Limb (tissue), 2 donors: ENCODE data around the gene VIPR2.
"Not testable (repeated sequence)": the region's sequence is repeated elsewhere in the genome, so short reads cannot be mapped to it uniquely, and the experiment has no call there.

Experiments used
- DNase-seq, 2 donors: peaks; one replicate each; pipeline ENCODE4 v3.0.0-alpha.2; 2016; ENCODE audit errors: extremely low spot score in 2 of 2

The VIPR2 gene

DNA sequence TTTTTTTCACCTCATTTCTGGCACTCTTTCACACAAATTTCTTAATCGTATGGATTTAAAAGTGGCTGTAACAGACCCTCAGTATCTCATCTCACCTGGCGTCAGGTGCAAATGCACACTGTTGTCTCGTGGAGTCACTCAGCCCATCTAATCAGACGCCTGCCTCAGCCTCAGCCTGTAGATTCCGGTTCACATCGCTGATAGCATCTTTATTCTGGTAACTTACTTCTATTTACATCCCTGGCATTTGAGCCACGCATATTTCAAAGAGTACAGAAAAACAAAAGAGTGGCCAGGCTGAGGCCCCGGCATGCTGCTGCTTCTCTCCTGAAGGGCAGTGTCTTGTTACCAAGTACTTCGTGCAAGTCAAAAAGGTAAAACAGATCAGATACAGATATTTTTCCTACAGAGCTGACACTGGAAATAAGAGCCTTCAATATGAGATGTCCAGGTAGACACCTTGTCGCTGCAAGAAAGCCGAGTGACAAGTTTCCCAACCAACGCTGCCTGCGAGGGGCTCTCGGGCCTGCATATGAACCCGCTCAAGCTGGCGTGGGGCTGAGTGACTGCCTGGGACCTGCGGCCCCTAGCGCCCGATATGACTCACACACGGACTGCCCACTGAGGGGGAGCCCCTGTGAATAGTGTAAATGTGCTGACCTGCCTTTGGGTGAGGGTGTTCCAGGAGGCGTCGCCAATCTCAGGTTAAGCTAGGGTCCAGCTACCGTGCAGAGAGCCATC, 4.3 kb downstream of the VIPR2 start:
- DNase-seq = peak in 1 of 2 donors; percentile 28

DNA sequence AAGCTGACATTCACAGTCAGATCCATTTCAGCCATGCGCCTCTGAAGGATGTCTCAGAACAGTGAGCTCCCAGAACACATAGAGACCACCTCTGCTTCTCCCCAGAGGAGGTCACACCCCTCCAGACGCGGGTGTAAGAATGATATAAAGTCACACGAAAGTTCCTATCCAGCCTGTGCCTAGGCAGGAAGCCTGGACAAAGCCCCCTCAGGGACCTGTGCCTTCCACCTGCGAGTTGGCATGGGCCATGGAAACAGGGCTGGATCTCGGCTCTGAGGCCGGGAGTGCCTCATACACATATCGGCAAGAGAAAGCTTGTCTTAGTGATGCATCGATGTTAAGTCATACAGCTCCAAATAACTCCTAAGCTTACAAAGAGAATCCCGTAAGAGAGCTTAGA, 5.0 kb downstream of the VIPR2 start:
- no peak for DNase-seq

DNA sequence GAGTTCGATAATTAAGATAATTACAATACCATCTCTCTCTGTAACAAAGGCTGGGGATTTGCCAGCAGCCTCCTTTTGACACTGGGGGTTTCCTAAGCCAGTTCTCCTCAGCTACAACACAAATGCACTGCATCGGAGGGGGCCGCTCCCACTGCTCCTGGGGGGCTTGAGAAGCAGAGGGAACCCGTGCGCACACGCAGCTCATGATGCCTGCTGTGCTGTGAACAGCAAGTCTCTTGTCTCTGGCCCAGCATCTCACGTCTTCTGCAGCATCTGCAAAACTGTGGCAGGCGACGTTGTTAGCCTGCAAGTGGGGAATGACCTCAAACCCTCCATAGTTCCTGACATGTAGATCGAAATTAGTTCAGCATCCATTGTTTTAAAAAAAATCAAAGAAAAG, 5.5 kb downstream of the VIPR2 start:
- DNase-seq = no peak

DNA sequence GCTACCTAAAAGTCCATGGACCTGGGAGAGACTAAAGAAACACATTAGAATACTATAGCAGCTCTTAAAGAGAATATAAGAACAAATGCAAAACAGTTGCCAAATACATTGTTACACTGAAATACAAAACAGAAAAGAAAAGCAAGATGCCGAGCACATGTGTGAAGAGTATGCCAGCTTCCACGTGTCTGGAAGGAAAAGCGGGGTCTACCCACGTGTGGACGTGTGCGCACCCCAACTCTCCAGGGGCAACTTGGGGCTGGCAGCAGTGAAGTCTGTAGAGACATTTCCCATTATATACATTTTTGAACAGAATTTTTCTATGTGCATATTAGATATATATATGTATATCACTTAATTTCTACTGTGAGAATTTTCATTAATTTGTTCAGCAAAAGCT, 6.2 kb downstream of the VIPR2 start:
- no peak for DNase-seq

DNA sequence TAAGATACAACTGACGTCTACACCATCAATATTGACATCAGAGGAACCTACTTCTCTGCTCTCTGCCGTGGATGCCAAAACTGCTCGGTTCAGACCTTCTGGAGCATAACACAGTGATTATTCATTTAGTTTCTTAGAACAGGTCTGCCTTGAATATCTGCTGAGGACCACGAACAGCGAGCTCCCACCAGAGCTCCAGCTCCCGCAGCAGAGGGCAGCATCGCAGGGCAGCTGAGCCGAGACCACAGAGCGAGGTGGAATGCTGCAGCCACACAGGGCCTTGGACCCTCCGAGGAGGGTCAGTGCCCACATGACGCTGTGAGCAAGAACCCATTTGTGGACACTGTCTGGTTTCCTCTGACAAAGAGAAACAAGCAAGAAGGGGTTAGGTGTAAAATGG, 6.8 kb downstream of the VIPR2 start:
- no peak for DNase-seq

DNA sequence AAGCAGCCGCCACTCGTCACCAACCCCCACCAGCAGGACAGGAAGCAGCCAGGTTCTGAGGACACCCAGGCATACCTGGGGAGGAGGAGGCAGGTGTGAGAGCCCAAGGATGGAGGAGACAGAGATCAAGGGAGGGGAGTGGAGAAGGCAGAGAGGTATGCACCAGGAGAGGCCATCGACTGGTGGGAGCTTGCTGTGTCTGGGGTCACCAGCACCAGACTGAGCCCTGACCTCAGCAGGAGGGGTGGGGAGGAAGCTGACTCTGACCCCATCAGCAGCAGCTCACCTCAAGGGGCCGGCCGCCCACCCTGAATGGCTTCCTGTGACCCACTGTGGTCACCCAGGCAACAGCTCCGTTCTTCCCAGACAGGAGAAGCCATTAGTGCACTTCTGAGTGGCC, 7.8 kb downstream of the VIPR2 start:
- no peak for DNase-seq

DNA sequence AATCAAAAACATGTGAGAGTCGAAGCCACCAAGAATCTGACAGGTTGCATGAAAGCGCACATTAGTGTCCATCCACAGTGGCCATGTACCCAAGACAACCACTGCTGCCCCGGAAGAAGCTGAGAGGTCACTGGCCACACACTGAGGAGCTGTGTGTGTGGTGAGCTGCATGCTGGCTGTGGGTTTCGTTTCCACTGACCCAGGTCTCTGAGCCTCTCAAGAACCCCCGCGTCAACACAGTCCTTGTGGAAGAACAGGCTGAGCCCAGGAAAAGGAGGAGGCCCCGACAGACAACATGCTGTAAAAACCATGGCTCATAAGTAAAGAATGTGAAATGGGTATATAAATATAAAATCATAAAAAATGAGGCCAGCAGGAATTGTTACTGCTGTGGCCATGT, 8.2 kb downstream of the VIPR2 start:
- DNase-seq = peak in 1 of 2 donors; percentile 12

DNA sequence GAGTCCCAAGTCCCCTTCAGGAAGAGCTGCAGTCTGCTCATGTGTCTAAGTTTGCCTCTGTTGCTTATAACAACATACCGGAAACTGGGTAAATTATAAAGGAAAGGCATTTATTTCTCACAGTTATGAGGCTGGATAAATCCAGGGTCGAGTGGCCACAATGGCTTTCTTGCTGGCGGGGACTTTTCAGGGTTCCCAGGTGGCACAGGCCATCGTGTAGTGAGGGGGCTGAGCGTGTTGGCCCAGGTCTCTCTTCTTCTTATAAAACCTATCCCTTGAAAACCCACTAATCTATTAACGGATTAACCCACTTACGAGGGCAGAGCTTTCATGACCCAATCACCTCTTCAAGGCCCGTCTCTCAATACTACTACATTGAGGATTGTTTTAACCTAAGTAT, 8.7 kb downstream of the VIPR2 start:
- DNase-seq = no peak

DNA sequence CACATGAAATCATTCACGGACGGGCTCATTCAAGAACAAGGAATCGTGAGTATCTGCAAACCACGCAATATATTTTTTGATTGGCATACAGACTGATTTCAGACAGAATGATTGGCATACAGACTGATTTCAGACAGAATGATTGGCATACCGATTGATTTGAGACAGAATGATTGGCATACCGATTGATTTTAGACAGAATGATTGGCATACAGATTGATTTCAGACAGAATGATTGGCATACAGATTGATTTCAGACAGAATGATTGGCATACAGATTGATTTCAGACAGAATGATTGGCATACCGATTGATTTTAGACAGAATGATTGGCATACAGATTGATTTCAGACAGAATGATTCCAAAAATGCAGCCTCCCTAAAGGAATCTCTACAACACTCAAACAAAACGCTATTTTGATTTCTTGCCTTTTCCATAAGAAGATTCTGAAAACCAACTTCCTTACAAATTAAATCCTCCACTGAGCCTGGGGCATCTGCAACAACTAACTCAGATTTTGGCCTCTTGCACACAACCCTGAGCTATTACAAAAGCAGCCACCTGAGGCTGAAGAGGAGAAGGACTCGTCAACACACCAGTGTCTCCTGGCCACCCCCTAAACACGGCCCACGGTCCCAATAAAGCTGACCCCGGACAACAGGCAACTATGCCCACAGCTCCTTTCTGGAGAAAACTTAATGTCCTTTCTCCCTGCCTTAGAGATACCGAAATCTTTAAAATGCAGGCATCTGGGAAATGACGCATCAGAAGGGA, 11.8 kb downstream of the VIPR2 start:
- not testable (repeated sequence) for DNase-seq

DNA sequence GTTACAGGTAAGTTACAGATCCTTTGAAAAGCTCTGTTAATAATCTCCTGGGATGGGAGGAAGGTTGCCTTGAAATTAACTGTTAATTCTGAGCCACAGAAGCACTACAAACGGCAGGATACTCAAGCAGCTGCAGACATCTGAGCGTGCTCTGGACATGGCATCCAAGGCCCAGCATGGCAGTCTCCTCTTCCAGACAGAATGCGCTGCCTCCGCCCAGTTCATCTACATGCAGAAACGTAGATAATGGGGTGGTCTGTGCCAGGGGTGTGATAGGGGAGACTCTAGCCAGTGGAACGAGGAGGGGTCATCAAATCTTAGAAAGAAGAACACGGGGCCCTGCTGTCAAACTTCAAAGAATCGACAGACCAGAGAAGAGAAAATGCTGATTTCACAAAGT, 13.8 kb downstream of the VIPR2 start:
- DNase-seq = peak in 1 of 2 donors; percentile 15

DNA sequence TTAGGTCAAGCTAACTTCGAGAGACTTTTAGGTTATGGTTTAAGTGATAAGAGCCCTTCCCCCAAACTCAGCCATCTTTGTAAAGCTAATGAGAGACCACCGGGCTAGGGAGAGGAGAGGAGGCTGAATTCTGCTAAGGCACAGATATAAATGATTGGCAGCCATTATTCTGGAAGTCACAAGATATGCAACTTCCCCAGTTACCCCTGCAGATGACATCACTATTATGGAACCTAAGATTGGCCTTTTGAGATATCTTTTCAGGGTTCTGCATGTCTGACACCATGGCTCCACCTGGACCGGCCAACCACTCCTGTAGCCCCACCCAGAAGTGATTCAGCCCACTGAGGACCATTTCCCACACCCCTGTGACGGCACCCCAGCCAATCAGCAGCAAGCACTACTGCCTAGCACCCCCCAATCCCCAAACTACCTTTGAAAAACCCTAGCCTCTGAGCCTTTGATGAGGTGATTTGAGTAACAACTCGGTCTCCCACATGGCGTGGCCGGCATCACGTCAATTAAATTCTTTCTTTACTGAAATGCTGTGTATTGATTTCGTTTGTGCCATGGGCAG, 14.4 kb downstream of the VIPR2 start:
- no peak for DNase-seq

DNA sequence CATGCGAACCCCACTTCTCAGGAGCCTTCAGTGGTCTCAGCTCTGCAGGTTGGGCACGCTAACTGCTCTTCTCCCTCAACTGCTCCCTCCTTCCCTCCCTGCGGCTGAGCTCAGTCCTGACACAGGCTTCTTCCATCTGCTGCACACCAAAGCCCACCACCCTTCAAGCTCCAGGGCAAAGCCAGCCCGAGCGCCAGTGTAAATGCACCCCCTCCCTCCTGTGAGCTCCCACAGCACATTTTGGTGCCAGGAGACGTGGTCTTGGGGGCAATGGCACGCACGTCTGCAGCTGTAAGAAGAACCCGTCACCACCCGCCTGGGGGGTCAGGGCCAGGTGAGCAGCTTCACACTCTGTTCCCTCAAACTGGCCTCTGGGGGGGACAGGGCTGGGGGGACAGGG, 15.9 kb downstream of the VIPR2 start:
- DNase-seq = no peak

DNA sequence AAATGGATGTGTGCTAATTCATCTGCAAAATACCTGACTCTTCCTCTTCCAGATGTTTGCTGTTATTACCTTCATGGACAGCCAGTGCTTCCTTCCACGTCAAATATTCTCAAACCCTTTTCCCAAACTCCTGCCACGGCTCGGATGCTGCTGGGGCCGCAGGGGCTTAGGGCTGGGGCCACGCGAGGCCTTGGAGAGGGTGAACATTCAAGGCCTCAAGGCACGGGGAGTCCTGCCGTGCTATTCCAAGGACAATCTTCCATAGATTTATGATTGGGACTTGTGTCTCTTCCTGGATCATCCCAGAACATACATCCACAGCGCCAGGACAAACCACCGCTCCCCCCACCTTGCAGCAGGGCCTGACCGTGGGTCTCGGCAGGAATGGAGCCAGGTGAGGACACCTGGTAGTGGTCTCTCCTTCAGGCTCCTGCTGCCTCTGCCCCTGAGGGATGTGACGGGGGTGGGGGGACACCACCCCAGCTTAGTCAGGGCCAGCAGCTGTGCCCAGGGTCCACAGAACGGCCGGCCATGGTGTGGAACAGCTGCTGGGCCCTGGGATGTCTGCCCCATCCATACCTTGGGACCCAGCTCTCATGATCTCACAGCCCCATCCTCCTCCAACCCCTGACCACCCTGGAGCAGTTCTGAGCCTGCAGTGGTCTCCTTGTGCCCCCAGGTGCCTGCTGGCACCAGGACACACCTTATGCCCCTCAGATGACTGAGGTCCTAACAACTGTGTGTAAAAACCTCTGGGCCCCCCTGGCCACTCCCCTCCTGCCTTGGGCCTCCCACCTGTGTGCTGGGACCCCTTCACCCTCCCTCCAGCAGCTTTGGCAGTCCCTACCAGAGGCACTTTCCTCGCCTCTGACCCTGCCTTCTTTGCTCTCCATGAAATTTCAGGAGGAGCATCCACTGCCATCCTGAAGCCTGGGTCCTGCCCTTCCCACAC, 16.7 kb downstream of the VIPR2 start:
- no peak for DNase-seq

DNA sequence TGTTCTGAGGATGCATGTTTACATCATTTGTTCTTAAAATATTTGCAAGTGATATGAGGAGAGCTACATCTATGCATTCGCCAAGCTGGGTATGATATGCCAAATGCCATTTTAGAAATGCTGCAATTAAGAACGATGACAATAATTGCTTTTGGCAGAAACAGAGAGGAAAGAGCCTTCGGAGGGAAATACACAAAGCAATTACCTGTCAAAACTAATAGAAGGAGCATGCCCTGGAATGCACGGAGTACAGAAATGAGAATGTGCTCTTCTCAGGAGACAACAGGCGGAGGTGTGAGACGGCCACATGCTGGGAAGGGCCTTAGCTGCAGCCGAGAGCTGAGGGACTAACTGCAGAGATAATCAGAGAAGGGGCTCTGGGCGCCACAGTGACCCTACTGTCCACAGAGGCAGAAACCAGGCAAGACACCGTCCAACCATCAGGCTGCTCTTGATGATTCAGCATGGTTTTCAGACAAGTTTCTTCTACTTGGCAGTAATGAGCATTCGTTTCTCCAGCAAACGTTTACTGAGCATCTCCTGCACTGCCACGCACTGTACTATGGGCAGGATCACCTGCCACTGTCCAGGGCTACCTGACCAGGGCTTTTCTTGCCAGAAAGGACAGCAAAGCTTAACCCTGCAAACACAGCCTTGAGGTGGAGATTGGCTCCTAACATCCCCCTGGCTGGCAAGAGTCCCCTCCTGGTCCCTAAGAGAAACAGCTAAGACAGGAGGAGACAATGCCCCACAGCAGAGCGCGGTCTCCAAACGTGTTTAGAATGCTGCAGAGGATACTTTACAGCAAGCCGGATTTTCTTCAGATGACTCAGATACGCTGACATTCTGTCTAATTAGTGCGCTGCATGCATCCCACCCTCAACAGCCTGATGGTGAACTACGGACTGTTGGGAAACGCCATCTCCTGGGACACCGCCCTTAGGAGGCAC, 18.1 kb downstream of the VIPR2 start:
- DNase-seq = no peak

DNA sequence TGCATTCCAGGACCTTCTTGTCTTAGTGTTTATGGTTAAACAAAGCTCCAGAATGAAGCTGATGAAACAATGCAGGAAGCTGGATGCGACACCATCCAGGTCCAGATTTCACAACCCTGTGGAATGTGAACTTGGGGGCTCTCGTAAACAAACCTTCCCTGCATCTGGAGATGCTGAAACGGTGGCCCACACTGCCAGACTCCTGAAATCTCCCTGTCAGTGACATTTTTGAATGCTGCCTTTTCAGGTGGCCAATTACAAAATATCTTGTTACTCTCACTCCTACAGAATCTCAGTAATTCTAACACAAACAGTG, 18.8 kb downstream of the VIPR2 start:
- no peak for DNase-seq

DNA sequence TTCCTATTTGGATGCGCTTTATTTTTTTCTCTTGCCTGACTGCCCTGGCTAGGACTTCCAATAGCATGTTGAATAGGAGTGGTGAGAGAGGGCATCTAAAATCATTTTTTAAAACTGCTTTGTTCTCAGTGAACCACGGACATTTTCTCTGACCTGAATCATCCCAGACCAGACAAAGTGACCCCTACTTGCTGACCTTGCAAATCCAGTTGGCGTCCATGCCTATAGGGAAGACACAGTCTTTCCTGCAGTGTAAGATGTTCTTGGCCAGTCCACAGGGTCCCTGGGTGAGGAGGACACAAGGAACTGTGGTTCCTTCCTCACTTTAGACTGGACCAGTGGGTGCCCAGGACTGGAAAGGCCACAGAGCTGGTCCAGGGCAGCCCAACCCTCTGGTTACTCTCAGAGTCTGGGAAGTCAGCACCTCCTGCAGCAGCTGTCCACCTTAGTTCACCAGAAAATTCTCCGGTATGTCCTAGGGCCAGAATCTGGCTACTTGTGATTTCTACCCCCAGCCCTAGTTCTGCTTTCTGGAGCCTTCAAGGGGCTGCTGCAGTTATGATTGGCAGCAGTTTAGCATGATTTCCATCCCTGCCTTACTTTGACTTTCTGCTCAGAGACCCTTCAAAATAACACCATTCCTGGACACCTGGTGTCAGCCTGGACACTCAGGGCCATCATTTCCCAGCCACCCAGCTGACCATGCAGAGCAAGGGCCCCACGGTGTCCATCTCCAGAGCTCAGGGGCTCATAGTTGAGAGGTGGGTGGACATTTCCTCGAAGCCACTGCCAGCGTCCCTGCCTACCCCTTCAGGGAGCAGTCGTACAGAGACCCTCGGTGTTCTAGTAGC, 19.3 kb downstream of the VIPR2 start:
- DNase-seq = no peak

DNA sequence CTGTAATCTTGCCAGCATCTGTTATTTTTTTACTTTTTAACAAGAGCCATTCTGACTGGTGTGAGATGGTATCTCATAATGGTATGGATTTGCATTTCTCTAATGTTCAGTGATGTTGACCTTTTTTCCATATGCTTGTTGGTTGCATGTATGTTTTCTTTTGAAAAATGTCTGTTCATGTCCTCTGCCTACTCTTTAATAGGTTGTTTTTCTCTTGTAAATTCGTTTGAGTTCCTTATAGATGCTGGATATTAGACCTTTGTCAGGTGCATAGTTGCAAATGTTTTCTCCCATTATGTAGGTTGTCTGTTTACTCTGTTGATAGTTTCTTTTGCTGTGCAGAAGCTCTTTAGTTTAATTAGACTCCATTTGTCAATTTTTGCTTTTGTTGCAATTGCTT, 20.9 kb downstream of the VIPR2 start:
- DNase-seq = not testable (repeated sequence)

DNA sequence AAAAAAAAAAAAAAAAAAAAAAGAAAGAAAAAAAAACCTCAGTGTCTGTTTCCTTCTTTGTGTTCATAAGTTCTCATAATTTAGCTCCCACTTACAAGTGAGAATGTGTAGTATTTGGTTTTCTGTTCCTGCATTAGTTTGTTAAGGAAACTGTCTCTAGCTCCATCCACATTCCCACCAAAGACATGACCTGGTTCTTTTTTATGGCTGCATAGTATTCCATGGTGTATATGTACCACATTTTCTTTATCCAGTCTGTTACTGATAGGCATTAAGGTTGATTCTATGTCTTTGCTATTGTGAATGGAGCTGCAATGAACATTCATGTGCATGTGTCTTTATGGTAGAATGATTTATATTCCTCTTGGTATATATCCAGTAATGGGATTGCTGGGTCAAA, 21.4 kb downstream of the VIPR2 start:
- not testable (repeated sequence) for DNase-seq

DNA sequence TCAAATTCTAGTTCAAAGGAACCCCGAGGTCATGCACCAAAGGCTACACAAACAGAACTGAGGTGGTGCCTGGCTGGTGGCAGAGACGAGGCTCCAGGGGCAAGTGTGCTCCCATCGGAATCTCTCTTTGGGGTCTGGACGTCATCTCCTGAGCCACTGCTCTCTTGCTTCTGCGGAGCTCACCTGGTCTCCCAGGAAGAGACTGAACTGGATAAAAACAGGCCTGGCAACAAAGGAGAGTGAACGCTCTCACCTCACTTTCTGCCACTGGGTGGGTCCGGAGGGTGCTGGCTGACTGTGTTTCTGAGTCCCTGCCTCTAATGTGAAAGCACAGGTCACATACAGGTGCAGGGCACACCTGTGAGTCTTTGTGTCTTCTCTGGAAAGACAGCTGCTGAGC, 22.4 kb downstream of the VIPR2 start:
- no peak for DNase-seq

DNA sequence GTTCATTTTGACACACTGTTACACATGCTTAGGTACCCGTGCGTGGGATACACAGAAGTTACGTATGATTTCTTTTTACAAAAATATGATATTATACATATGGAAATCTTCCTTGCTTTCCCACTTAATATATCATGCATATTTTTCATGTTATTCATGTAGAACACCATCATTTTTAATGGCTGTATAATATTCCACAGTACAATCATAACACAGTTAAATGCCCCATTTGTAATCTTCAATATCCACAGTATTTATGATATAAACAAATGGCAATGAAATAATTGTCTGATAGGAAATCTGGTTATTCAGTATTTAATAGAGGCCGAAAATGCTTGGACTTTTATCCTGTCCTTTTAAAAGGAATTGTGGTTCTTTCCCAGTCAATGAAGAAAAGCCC, 23.2 kb downstream of the VIPR2 start:
- DNase-seq = no peak
